Esophagus squamous epithelium (tissue), 4 donors: ENCODE results near the gene SCUBE2.

ENCODE experiments used
- POLR2A ChIP-seq, 4 donors: fragments of 450-650 bp; IDR thresholded peaks; one replicate each; pipeline ENCODE4 v1.6.1; 2017; ENCODE audit warnings: antibody characterized with exemption in 4 of 4, mild to moderate bottlenecking in 4 of 4, moderate library complexity in 3 of 4
- TF ChIP-seq, protein P1 (sequence below), 6 experiments: fragments of 450-650 bp in 4 of 6; fragments of 200-600 bp in 2 of 6; sonication (generic) in 2 of 6; IDR thresholded peaks; one replicate each; pipeline ENCODE4 v1.5.1; 2016 to 2019; ENCODE audit warnings: antibody characterized with exemption in 6 of 6, mild to moderate bottlenecking in 4 of 6, moderate library complexity in 4 of 6

GRCh38 chr11:9047964-9048523 is 43.4 kb downstream of the SCUBE2 start:
- TF ChIP-seq, protein P1, sequence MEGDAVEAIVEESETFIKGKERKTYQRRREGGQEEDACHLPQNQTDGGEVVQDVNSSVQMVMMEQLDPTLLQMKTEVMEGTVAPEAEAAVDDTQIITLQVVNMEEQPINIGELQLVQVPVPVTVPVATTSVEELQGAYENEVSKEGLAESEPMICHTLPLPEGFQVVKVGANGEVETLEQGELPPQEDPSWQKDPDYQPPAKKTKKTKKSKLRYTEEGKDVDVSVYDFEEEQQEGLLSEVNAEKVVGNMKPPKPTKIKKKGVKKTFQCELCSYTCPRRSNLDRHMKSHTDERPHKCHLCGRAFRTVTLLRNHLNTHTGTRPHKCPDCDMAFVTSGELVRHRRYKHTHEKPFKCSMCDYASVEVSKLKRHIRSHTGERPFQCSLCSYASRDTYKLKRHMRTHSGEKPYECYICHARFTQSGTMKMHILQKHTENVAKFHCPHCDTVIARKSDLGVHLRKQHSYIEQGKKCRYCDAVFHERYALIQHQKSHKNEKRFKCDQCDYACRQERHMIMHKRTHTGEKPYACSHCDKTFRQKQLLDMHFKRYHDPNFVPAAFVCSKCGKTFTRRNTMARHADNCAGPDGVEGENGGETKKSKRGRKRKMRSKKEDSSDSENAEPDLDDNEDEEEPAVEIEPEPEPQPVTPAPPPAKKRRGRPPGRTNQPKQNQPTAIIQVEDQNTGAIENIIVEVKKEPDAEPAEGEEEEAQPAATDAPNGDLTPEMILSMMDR (IDR thresholded peaks at IDR 0.05) = no peak
- TF ChIP-seq POLR2A (IDR thresholded peaks at IDR 0.05) = no peak
